CD4-positive, alpha-beta T cell treated with Interleukin-1 beta for 1 hour (primary cell): Measurements from ENCODE around the gene UMAD1.

ENCODE experiments used
- DNase-seq, 2 donors: peaks; one replicate each; pipeline ENCODE4 v3.0.0-alpha.2; 2020 to 2022

UMAD1 gene

DNA sequence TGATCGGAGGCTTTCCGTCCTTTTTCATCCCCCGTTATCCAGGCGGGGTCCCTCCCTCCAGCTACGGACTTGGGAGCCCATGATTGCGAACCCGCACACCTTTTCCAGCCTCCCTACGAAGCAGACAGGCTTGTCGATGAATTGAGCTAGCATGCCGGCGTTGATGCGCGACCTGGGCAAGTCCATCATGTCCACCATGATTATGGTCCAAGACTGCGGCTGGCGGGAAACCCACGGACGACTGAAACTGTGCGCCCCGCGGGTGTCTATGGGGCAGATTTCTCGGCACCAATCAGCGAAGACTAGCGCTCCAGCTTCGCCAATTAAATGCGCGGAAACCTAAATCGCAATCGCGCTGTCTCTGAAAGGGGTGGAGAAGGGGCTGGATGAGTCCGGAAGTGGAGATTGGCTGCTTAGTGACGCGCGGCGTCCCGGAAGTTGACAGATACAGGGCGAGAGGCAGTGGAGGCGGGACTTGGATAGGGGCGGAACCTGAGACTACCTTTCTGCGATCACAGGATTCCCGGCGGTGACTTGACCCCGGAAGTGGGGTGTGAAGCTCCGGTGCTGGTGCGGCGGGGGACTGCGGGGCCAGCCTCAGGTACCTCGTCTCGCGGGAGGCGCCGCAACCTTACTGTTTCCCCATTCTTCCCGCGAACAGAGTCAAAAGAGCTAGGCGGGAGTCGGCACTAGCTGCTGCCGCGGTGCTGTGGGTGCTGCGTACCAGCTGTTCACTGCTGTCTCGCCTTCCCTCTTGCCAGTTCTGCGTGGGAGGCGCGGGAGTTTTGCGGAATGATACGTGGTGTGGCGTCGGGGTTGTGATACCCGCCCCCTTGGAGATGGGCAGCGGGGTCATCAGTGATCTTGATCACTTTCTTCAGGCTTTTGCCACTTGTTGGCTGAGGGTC lies at the start of gene UMAD1:
Gene UMAD1 (plus strand): TSS at position 532 of the 908 bp plus-strand sequence. CDS start 32,620 bp downstream, outside the sequence.
- peak; percentile 99 for DNase-seq

DNA sequence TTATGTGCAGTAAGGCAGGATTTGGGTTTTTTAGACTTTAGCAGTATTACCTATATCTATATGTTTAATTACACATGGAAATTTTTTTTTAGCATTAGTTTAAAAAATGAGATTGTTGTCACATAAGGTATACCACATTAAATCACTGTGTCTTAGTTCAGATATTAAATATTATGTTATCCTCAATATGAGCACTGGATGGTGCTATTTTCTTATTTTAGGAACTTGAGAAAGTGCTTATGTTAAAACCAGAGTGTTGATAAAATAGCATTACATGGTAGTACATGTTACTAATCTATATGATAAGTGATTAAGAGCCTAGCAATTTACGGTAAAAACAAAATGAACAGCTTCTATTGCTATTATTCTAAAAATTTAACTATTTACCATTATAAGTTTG lies 45.1 kb upstream of the UMAD1 start:
- DNase-seq, result peak in 1 of 2 donors; percentile 47

DNA sequence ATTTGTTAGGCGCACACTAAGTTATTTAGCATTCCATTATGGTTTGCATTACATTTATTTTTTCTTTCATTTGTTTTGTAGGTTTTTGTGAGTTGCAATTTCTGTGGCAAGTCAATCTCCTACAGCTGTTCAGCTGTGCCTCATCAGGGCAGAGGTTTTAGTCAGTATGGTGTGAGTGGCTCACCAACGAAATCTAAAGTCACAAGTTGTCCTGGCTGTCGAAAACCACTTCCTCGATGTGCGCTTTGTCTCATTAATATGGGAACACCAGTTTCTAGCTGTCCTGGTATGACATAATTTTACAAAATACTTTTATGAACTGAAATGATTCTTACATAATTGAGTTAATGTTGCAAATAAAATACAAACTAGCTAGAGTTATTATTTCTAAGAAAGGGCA lies 44.4 kb upstream of the UMAD1 start:
- peak; percentile 2 to 11 for DNase-seq

DNA sequence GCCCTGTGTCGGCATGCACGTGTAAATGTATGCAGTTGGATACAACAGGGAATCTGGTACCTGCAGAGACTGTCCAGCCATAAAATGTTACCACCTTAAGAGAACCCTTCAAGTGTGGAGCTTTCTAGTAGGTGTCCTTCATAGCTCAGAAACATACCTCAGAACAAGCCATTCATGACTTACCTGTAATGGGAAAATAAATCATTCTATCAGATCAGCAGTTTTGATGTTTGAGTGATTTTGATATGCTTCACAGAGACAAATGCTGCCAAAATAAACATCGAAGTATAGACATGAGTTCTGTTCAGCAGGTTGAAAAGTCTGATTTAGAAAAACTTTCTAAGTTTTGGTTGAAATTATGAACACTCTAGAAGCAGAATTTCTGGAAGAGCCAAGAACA lies 33.5 kb upstream of the UMAD1 start:
- DNase-seq, result no peak

DNA sequence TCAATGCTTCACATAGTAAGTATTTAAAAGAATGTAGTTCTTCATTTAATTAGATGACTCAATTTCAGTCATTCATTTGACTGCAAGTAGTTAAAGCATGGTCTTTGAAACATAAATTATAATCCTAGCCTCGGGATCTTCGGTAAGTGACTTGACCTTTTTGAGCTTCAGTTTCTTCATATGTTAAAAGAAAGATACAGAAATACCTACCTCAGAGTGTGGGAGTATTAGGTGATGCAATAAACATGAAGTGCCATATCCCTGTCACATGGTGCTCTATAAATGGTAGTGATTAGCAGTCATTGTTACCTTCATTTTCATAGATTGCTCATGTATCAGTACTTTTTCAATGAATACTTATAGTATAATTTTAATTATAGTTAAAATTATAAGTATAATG lies 31.2 kb upstream of the UMAD1 start:
- no peak for DNase-seq

DNA sequence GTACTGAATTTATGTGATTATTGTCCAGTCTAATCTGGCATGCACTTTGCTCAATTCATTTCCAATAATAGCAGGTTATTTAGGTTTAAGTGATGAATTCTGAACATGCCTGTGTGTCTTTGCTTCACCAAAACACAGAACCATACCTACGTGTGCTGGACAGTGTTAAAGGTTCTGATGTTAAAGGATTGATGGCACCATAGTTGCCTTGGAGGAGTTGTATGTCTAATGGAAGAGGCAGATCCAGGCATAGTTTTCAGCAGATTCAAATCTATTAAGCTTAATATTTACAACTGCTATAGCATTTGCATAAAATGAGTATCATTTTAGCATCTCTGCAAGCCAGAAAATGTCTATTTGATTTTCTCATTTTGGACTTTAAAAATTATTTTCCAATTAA lies 28.0 kb upstream of the UMAD1 start:
- no peak for DNase-seq

DNA sequence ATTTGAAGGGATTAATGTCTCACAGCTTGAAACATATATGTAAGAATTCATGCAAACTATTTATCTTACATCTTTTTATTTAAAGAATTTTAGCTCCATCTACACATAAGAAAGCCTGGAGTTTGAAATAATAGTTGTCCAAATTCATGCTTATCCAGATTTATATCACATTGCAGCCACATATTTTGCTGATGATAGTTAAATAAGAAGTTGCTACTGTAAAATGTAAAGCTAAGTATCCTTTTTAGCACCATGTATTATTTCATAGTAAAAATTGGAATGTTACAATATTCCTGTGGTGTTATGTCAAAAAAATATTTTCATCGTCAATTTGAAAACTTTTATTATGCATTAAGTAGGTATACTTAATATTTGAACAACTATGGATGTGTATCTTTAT lies 27.3 kb upstream of the UMAD1 start:
- DNase-seq, result no peak

DNA sequence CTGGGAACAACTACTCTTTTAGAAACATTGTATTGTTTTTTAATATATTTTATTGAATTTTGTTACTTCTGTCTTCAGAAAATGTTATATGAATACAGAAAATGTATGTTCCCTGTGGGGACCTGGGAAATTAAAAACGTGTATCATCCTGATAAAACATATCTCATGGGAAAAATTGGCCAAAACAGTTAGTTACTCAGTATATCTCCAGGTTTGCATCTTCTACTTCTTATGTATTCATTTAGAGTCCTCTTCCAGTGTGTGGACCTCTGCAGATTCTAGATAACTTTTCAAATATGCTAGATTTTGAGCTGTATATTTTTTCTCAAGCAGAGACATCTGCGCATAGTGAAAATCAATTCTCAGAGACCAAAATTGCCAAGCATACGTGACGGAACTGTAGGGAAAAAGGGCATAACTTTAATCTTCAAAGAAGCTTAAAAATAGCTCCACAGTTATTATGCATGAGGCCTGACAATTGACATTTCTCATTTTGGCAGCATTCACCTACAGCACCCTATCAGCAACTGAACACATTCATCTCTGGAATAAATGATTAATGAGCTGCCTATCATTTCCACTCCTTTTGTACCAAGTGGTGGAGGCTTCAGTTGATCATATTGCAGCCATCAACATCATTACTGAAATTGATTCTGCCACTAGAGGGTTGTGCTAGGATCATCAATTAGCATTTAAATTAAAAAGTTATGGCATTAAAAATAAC lies 26.4 kb upstream of the UMAD1 start:
- DNase-seq, result no peak

DNA sequence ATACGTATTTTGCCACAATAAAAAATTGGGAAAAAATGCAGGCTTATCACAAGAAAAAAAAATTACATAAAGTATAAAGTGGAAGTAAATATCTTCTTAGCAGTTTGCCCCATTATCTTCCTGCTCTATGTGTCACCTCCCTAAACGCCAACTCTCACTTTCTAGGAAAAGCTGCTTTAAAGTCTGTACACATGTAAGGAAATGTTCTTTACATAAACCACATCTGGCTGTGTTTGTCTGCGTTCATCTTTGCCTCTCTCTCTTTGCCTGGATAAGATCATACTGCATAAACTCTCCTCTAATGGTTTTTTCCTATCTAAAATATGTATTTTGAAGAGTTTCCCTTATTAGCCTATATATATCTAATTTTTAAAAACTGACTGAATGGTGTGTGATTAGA lies 23.0 kb upstream of the UMAD1 start:
- DNase-seq, result no peak

DNA sequence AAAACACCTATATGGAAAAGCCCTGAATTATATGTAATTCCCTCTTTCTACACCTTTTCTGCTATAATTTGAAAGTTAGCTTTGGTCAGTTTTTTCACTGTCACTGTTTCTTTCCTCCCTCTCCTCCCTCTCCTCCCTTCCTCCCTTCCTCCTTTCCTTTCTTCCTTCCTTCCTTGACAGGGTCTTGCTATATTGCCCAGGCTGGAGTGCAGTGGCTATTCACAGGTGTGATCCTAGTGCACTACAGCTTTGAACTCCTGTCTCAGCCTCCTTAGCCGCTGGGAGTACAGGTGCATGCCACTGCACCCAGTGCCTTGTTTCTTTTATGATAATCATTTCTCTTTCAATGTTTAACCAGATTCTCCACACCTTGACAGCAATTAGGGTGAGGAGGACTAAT lies 22.1 kb upstream of the UMAD1 start:
- no peak for DNase-seq

DNA sequence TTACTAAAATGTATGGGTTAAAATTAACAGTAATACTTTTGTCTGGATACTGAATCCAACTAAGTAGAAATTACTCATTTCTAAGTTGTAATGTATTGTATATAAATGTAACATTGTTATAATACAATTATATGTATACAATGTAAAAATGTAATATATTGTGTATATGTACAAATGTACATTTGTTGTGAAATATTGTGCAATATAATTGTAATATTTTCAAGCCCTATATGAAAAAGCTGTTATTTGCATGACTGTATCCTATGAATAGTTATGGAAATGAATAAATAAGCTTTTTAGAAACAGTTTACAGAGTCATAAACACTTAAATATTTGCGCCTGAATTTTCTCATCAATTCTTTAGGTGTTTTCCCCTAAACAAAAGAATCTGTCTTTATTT lies 20.3 kb upstream of the UMAD1 start:
- no peak for DNase-seq

DNA sequence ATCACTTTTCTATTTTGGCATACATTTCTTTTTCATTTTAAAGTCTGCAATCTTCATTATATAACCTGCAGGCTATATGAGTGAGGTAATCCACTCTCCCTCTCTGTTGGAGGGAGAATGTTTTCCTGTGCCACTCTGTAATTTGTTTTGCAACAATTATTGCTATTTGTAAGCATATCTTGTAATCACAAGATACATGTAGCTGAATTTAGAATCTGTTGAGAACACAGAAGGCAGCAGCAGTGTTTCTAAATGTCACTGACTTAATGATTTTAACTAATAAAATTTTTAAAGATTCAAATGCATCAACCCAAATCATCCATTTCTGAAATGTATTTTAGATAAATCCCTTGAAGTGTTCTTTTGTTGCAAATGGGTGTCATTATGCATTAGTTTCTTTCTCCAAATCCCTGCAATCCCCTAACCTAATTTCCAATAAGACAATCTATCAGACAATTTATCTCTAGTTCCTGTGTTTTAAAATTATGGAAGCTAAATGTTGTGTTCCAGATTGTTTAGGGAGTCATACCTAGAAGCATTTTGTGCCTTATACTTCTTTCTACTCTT lies 19.8 kb upstream of the UMAD1 start:
- no peak for DNase-seq

DNA sequence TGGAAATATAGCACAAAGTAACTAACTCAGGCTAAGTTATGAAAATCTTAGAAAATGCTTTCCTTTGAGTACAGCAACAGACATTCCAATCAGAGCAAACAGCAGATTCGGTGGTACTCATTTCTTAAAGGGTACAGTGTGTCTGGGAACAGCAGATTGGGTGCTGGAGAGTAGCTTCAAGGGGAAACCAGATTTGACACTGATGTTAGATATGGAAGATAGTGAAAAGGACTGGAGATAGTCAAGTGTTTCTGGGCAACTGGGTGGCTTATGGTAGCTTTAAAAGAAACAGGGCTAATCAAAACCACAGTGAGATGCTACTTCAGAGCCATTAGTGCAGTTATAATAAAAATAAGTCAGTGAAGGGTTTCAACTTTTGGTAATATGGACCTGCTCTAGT lies 12.1 kb upstream of the UMAD1 start:
- DNase-seq, result no peak

DNA sequence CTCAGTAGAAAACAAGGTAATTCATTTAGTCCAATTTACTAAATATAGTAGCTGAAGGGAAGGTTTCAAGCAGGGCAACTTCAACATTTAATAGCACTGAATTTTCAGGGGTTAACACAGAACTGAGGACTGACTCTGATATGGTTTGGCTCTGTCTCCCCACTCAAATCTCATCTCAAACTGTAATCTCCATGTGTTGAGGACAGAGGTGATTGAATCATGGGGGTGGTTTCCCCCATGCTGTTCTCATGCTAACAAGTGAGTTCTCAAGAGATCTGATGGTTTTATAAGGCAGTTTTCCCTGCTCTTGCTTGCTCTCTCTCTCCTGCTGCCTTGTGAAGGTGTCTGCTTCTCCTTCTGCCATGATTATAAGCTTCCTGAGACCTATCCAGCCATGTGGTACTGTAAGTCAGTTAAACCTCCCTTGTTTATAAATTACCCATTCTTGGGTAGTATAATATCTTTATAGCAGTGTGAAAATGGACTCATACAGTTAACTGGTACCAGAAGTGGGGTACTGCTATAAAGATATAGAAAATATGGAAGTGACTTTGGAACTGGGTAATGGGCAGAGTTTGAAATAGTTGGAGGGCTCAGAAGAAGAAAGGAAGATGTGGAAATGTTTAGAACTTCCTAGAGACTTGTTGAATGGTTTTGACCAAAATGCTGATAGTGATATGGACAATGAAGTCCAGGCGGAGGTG lies 9.8 kb upstream of the UMAD1 start:
- DNase-seq, result no peak

DNA sequence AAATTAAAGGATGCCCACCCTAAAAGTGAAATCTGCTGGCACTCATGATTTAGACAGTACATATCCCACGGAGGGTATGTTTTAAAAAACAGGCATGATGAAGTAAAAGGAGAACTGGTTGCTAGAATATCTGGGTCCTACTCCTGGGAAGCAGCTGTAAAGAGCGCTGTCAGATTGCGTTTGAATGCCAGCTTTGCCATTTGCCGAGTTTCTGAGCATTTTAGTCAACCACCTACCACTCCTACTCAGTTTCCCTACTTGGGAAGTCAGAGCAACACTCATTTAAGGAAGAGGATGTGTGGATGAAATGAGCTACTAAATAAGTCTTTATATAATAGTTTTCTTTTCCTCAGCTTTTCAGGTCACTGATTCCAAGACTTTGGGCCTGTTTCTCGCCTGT lies 1.1 kb upstream of the UMAD1 start:
- no peak for DNase-seq

DNA sequence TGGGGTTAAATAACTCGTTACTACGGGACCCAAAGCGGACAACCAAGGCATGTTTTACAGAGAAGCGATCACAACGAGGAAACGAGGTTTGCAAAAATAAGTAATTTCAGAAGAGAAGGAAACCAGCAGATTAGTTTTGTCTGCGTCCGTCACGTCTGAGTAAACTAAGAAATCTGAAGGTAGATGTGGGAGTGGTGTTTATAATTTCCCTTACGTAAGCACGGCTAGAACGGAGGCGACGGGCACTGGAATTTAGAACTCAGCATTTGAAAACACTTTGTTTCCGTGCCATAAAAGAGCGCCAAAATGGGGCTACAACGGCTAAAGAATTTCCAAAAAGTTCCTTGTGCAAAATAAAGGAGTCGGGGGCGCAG lies 718 bp upstream of the UMAD1 start:
- peak; percentile 63 to 70 for DNase-seq

DNA sequence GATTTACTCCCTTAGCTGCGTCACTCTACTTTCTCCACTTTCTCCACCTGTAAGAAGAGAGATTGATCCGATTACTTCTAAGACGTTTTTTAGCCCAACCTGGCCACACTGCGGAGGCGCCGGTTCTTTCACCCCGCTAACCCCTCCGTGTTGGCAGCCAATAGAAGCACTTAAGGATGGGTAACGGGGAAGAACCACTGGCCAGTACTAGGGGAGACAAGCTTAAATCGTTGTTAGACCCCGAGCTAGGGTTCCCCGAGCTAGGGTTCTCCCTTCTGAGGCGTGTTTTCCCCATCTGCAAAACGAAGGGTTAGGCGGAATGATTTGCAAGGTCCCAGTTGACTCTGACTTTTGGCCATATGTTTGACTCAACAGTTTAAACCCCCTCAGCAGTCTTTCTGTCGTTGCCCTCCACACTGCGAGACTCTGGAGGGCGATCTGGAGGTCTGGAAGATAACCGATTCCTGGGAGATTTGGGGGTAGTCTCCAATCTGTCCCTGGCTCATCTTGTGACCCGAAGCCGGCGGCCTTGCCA lies 644 bp downstream of the UMAD1 start:
- DNase-seq, result no peak

DNA sequence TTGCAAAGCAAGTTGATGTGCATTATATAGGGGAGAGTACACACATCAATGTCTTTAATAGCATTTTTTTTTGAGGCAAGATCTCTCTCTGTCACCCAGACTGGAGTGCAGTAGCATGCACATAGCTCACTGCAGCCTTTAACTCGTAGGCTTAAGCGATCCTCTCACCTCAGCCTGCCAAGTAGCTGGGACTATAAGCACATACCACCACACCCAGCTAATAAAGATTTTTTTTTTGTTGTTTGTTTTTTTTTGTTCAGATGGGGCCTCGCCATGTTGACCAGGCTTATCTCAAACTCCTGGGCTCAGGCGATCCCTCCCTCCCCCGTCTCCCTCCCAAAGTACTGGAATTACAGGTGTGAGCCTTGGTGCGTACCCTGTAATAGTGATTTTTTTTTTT lies 1.5 kb downstream of the UMAD1 start:
- no peak for DNase-seq

DNA sequence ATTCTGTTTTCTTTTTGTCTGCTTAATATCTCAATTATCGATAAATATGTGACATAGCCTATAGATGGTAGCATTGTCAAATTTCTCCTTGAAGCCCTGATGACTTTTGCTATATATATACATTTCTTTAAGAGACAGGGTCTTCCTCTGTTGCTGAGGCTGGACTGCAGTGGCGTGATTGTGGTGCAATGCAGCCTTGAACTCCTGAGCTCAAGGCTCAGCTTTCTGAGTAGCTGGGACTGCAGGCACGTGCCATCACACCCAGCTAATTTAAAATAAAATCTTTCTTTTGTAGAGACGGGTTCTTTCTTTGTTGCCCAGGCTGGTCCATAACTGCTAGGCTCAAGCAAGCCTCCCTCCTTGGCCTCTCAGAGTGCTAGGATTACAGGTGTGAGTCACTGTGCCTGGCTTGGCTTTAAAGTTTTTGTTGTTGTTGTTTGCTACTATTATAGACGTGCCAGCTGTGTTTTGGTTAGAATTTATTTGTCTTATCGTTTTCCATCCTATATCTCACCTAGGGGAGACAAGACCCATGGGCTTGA lies 7.0 kb downstream of the UMAD1 start:
- DNase-seq, result no peak

DNA sequence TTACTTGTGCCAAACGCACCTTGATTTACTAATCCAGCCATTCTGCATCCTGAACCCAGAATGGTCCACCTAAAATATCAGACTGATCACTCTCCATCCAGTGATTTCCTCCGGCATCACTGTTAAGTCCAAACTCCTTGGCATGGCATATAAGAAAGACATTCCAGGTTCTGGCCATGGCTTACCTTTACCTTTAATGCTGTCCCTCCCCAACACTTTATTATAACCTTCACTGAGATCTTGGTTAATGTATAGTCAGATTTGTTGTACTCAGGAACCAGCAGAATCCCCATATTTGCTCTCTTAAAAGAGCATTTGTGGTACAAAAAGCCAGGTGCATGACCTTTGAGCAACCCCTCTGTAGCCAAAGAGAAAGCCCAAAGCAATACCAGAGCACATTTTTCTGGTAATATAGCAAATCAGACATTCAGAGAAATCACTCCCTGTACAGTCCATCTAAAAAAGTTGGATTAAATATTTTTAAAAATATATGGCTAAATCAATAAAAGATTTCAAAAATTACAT lies 10.2 kb downstream of the UMAD1 start:
- no peak for DNase-seq

DNA sequence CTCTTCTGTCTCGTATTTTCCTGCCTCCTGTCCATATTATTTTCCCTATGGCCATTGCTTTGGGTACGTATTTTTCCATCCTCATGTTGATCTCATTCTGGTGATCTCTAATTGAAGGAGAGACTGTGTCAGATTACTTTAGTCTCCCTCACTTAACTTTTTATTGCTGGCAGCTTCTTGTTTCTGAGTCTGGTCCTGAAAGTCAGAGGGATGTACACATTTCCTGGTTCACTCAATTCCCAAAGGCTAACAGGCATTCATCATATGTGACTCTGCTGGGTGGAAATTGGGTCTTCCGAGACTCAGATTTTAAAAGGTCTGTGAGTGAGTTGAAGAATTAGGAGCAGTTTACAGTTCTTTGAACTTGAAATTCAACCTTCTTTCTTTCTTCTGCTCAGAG lies 10.9 kb downstream of the UMAD1 start:
- DNase-seq, result no peak

DNA sequence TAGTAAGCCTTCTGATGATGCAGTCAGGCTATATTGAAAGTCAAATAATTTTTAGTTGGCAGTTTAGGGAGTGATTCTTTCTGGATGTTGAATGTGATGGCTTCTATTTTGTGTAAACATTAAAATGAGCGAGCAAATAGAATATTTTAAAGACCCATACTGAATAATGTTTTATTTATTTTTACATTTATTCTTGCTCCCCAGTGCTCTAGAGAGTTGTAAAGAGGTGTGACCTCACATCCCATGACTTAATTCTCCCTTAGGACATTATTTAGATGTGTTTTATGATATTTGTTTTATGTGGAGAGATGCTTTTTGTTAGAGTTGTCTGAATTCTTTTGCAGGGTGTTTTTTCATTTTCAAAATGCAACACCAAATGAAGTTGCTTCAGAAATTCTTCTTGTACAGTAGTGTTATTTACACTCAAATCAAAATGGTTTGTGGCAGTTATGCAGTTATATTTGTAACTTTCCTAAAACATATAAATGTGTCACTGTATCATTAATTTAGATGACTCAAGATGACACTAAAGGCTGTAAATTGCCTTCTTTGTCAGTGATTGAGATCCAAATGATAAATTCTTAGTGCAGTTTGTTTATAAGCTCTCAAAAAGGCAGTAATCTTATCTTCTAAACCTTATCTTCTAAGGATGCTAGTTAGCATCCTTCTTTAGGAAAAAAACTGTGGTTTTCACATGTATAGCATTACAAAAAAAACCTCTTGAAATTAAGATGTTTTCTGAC lies 12.4 kb downstream of the UMAD1 start:
- DNase-seq, result no peak
